B cell (primary cell): ENCODE data around the gene TGFBR2.

Experiments used
- EZH2 ChIP-seq: IDR thresholded peaks from 2 replicates; pipeline ENCODE4 v1.6.1; 2012; ENCODE audit warnings: borderline replicate concordance, low read depth, mild to moderate bottlenecking, moderate library complexity, low read length; ENCODE audit not compliant: insufficient read depth, poor library complexity, severe bottlenecking
- TF ChIP-seq, protein P1 (sequence below): fragments of 200-600 bp; IDR thresholded peaks from one replicate; pipeline ENCODE4 v1.8.0; 2022; ENCODE audit warnings: antibody characterized with exemption, mild to moderate bottlenecking

DNA sequence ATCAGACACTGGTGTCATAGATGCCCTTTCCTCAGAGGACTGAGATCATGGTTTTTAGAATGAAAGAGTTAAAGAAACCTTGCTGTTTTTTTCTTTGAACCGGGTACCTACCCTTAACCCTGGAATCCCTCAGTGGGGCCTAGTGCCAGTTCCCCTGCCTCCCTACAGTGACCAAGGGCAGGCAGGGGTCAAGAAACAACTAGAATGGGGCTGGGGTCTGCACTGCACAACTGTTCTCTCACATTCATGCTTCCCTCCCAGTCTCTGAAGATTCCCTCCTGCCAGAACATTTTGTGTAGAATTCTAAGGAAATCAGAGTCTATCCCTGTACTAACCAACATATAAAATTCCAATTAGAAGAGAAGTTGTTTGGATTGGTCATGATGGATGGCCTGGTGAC lies 47.9 kb downstream of the TGFBR2 start:
- TF ChIP-seq, protein P1, sequence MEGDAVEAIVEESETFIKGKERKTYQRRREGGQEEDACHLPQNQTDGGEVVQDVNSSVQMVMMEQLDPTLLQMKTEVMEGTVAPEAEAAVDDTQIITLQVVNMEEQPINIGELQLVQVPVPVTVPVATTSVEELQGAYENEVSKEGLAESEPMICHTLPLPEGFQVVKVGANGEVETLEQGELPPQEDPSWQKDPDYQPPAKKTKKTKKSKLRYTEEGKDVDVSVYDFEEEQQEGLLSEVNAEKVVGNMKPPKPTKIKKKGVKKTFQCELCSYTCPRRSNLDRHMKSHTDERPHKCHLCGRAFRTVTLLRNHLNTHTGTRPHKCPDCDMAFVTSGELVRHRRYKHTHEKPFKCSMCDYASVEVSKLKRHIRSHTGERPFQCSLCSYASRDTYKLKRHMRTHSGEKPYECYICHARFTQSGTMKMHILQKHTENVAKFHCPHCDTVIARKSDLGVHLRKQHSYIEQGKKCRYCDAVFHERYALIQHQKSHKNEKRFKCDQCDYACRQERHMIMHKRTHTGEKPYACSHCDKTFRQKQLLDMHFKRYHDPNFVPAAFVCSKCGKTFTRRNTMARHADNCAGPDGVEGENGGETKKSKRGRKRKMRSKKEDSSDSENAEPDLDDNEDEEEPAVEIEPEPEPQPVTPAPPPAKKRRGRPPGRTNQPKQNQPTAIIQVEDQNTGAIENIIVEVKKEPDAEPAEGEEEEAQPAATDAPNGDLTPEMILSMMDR: no peak
- no peak for TF ChIP-seq EZH2
